Ovary (tissue), 9 donors: Measurements from ENCODE around the gene CAPG. TPM values are rescaled to one million over a fixed set of nuclear protein-coding genes. Genes with fewer than 3 reads are reported as not detected.

Source experiments
- DNase-seq, 5 donors: peaks; one replicate each; pipeline ENCODE4 v3.0.0-alpha.2; 2019 to 2020
- H3K27ac ChIP-seq, 2 donors: fragments of 200-600 bp; one replicate each; pipeline versions ENCODE4 v1.5.1 to v1.8.0; 2019 to 2022
- H3K27me3 ChIP-seq: fragments of 200-600 bp; one replicate; pipeline ENCODE4 v1.8.0; 2022
- H3K36me3 ChIP-seq: fragments of 200-600 bp; sonication (generic); one replicate; pipeline ENCODE4 v1.5.1; 2019
- H3K4me1 ChIP-seq: one replicate; pipeline ENCODE4 v1.8.1; 2013; ENCODE audit warnings: mild to moderate bottlenecking, moderate library complexity; ENCODE audit not compliant: insufficient read depth
- H3K4me3 ChIP-seq: fragments of 200-600 bp; sonication (generic); one replicate; pipeline ENCODE4 v1.5.1; 2017
- H3K9me3 ChIP-seq, 2 donors: fragments of 200-600 bp in 1 of 2; sonication (generic) in 1 of 2; one replicate each; pipeline versions ENCODE4 v1.5.1 to v1.8.1; 2013 to 2019; ENCODE audit warnings: mild to moderate bottlenecking in 1 of 2, moderate library complexity in 1 of 2
- CTCF ChIP-seq, 3 donors: fragments of 450-650 bp in 2 of 3; fragments of 200-600 bp in 1 of 3; IDR thresholded peaks; one replicate each; pipeline versions ENCODE4 v1.5.1 to v1.8.0; 2016 to 2022; ENCODE audit warnings: antibody characterized with exemption in 3 of 3, mild to moderate bottlenecking in 1 of 3
- EP300 ChIP-seq: sonication (generic); formaldehyde crosslinking; IDR thresholded peaks from one replicate; pipeline ENCODE4 v1.6.1; 2017; ENCODE audit warnings: antibody characterized with exemption
- POLR2A ChIP-seq: fragments of 450-650 bp; IDR thresholded peaks from one replicate; pipeline ENCODE4 v1.6.1; 2017; ENCODE audit warnings: antibody characterized with exemption, mild to moderate bottlenecking, moderate library complexity
- WGBS, 3 donors: extraction: QIAGEN DNeasy Blood & Tissue Kit in 1 of 3; methylation state at CpG; one replicate each; pipeline versions ENCODE4 v1.1.5 to v1.1.7; 2013 to 2017; 5-methylcytosine and 5-hydroxymethylcytosine counted together
- intact Hi-C, 4 donors: fragments of 100-400 bp; cut with DNase I; formaldehyde crosslinking; loops; one replicate each; pipeline versions ENCODE4 v1.11.0 to v1.15.1; 2022 to 2023
- polyA plus RNA-seq, 2 donors: library from polyadenylated mRNA; stranded (reverse); fragments of 200-250 nt in 1 of 2; fragments of 350-450 nt in 1 of 2; fragmentation: Illumina TruSeq in 1 of 2; extraction: RNeasy Lipid Tissue Mini Kit (QIAGEN cat#74804) in 1 of 2; gene quantifications; one replicate each; pipeline ENCODE4 v1.2.3, GENCODE V29; 2013 to 2014
- total RNA-seq, 7 donors: library from RNA; depleted of rRNA in 2 of 7; stranded (reverse); fragments of >200 nt in 2 of 7; fragmentation: NEBNext Ultra II Directional in 3 of 7; extraction: Animal tissue kit (Norgen Biotek cat#: 25700) in 3 of 7; gene quantifications; one replicate each; pipeline versions ENCODE4 v1.1.0 to v1.2.4, GENCODE V29; 2016 to 2023
- donor health status: DM: no; HTN: no; CAD: no; lungs with moderate emphysema.
- donor health status: DM: no; HTN: no; CAD: no.
- donor health status: Bipolar disorder and iron deficiency.
- donor health status: DM: yes; HTN: yes; CAD: no.
- donor health status: DM: no; HTN: no; CAD: no.
- donor health status: DM: yes; HTN: yes; CAD: no.

CAPG gene
- total and polyA plus RNA-seq, 9 donors, result 6.8 to 97.8 (median 22.8) TPM

- Histone ChIP-seq H3K9me3 (no peaks in the 10 kb centered on the region), H3K4me1 (peaks cover 17% of the 10 kb centered on the region), H3K27me3 (no peaks in the 10 kb centered on the region), H3K27ac (peak overlapping the region; percentile 7 to 76), H3K36me3 (no peaks in the 10 kb centered on the region), H3K4me3 (no peak overlapping the region)
- no peak for DNase-seq
- intact Hi-C loops, result loop anchor here in 2 of 4 donors (5.0 kb wide), 1 partner anchor 102 kb away; the partner anchor contains the start of gene MAT2A (in 2 of the 2)
- no peak for TF ChIP-seq CTCF (IDR thresholded peaks at IDR 0.05)
- TF ChIP-seq EP300, result no peak
- TF ChIP-seq POLR2A, result no peak
- 95% methylated on average over 21 of the region's 21 CpGs for WGBS, 3 donors
Observed at GRCh38 chr2:85435220-85435958, 25.2 kb upstream of the CAPG start.

GRCh38 chr2:85434696-85435095, 24.5 kb upstream of the CAPG start:
- no peak for TF ChIP-seq POLR2A
- no peak for TF ChIP-seq CTCF (IDR thresholded peaks at IDR 0.05)
- TF ChIP-seq EP300, result no peak

GRCh38 chr2:85433511-85434089, 23.4 kb upstream of the CAPG start:
- TF ChIP-seq POLR2A (no peak), EP300 (no peak), CTCF (IDR thresholded peaks at IDR 0.05) (no peak)
- no peaks in the 10 kb centered on the region for H3K27me3 ChIP-seq
- no peaks in the 10 kb centered on the region for H3K36me3 ChIP-seq
- WGBS, 3 donors, result 12 to 24% (median 22%) methylated on average over 6 of the region's 6 CpGs
- no peaks in the 10 kb centered on the region for H3K9me3 ChIP-seq
- peak; percentile 89 to 95 (median 91) for DNase-seq
- peak overlapping the region; percentile 44 to 76 for H3K27ac ChIP-seq
- H3K4me1 ChIP-seq, result peaks cover 17% of the 10 kb centered on the region
- no peak overlapping the region for H3K4me3 ChIP-seq
- intact Hi-C loops, result no loop called here

More at GRCh38 chr2:85434696-85435095, 24.5 kb upstream of the CAPG start:
- 81 to 93% (median 90%) methylated on average over 7 to 8 of the region's 8 CpGs for WGBS, 3 donors
- H3K27ac ChIP-seq, result peak overlapping the region; percentile 44 to 76
- no peaks in the 10 kb centered on the region for H3K9me3 ChIP-seq
- H3K4me1 ChIP-seq, result peaks cover 17% of the 10 kb centered on the region
- no peak for DNase-seq
- intact Hi-C loops, result loop anchor here in 2 of 4 donors (5.0 kb wide), 1 partner anchor 103 kb away; the partner anchor contains the start of gene MAT2A (in 2 of the 2)
- no peaks in the 10 kb centered on the region for H3K36me3 ChIP-seq
- no peaks in the 10 kb centered on the region for H3K27me3 ChIP-seq
- H3K4me3 ChIP-seq, result no peak overlapping the region

GRCh38 chr2:85431570-85432205, 21.5 kb upstream of the CAPG start:
- peaks cover 7% of the 10 kb centered on the region for H3K4me1 ChIP-seq
- no peak for TF ChIP-seq EP300
- TF ChIP-seq POLR2A, result no peak
- TF ChIP-seq CTCF (IDR thresholded peaks at IDR 0.05), result no peak
- intact Hi-C loops, result no loop called here
- no peaks in the 10 kb centered on the region for H3K9me3 ChIP-seq
- no peak overlapping the region for H3K27ac ChIP-seq
- 83 to 86% (median 84%) methylated on average over 10 of the region's 10 CpGs for WGBS, 3 donors
- DNase-seq, result no peak
- no peak overlapping the region for H3K4me3 ChIP-seq
- no peaks in the 10 kb centered on the region for H3K27me3 ChIP-seq
- no peaks in the 10 kb centered on the region for H3K36me3 ChIP-seq
